Activated CD8-positive, alpha-beta memory T cell treated with anti-CD3 and anti-CD28 coated beads for 4 hours (primary cell): ENCODE results near the gene INSIG1.
A peak's percentile ranks its signal among the peaks of the same experiment; 100 is the strongest.

Source experiments
- DNase-seq, 2 donors: peaks; one replicate each; pipeline ENCODE4 v3.0.0-alpha.2; 2020; ENCODE audit warnings: low read depth in 2 of 2

INSIG1 gene

GRCh38 chr7:155285423-155285822 lies 12.3 kb upstream of the INSIG1 start:
- DNase-seq, result no peak

- DNase-seq, result no peak
Observed at GRCh38 chr7:155285833-155286232, 11.8 kb upstream of the INSIG1 start.

- no peak for DNase-seq
Observed at GRCh38 chr7:155286686-155287085, 11.0 kb upstream of the INSIG1 start.

- DNase-seq, result no peak
Observed at GRCh38 chr7:155287284-155287935, 10.3 kb upstream of the INSIG1 start.

GRCh38 chr7:155288055-155288454 lies 9.6 kb upstream of the INSIG1 start:
- DNase-seq, result no peak

- DNase-seq, result no peak
Observed at GRCh38 chr7:155289107-155289506, 8.6 kb upstream of the INSIG1 start.

GRCh38 chr7:155289949-155290501 lies 7.7 kb upstream of the INSIG1 start:
- no peak for DNase-seq

- no peak for DNase-seq
Observed at GRCh38 chr7:155291045-155291530, 6.6 kb upstream of the INSIG1 start.

- DNase-seq, result no peak
Observed at GRCh38 chr7:155291729-155292128, 5.9 kb upstream of the INSIG1 start.

GRCh38 chr7:155292680-155293226 lies 4.9 kb upstream of the INSIG1 start:
- DNase-seq, result no peak

GRCh38 chr7:155293721-155294510 lies 3.8 kb upstream of the INSIG1 start:
- no peak for DNase-seq

GRCh38 chr7:155294511-155294778 lies 3.2 kb upstream of the INSIG1 start:
- no peak for DNase-seq

- no peak for DNase-seq
Observed at GRCh38 chr7:155295511-155295910, 2.2 kb upstream of the INSIG1 start.

GRCh38 chr7:155296006-155296787 lies 1.5 kb upstream of the INSIG1 start:
- no peak for DNase-seq

- DNase-seq, result peak; percentile 75 to 82
Observed at GRCh38 chr7:155296788-155297516, 726 bp upstream of the INSIG1 start.

GRCh38 chr7:155298288-155298833 lies 683 bp downstream of the INSIG1 start:
- DNase-seq, result no peak

- peak; percentile 85 to 93 for DNase-seq
Observed at GRCh38 chr7:155298834-155299534, 1.3 kb downstream of the INSIG1 start.

- peak in 1 of 2 donors; percentile 8 for DNase-seq
Observed at GRCh38 chr7:155299535-155300202, 2.0 kb downstream of the INSIG1 start.

GRCh38 chr7:155300641-155301452 lies 3.2 kb downstream of the INSIG1 start:
- no peak for DNase-seq
